Measurements from ENCODE around the gene ITIH3. TPM values are rescaled to one million over a fixed set of nuclear protein-coding genes. Genes with fewer than 3 reads are reported as not detected.

ITIH3 gene
- total and polyA plus RNA-seq, 2 of the 8 experiments (the other 6 are each of a cell fraction or from before 2014, with no cell fraction given) = not detected

DNA sequence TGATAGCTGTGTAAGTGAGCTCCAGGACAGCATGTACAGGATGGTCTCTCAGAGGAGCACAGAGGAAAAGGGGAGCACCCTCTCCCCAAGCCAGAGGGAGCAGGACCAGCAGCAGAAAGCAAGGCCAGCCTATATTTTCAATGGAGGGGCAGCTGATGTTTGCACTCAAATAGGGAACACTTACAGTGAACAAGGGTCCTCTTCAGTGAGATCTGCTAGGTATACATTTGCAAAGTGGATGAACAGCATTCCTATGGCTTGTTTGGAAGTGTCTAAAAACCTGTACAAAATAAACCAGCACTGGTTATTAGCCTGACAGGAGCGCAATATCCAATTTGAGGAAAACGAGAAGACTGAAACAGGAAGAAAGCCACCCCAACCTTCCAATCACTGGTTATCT lies 57.8 kb downstream of the ITIH3 start:
- ChIA-PET POLR2A (ENCODE audit: partially characterized antibody) (no interaction called here), CTCF (ENCODE audit: partially characterized antibody) (interaction anchor here (0.7 to 2.9 kb wide), 19 partner anchors 9 to 343 kb away, joined by 3 to 20 read pairs (median 5); no protein-coding TSS in a partner anchor)
- 80% methylated on average over 2 of the region's 2 CpGs; no CpG with 5 or more reads in 1 of the 2 experiments for WGBS, 2 experiments (ENCODE audit: extremely low coverage in 1 of 2, insufficient coverage in 1 of 2, insufficient read length in 1 of 2, insufficient replicate concordance in 2 of 2, low coverage in 1 of 2, low lambda C conversion rate in 2 of 2, missing lambda C conversion rate in 1 of 2)
- TF ChIP-seq CBX8 (IDR thresholded peaks at IDR 0.05; ENCODE audit: borderline replicate concordance, low read depth, low read length) (no peak), MAFK (IDR thresholded peaks at IDR 0.05; ENCODE audit: low read depth, low read length) (no peak)

More for the DNA sequence above, 57.8 kb downstream of the ITIH3 start:
- no peaks in the 10 kb centered on the region for H3K27me3 ChIP-seq (replicated peaks in 1 of 4; ENCODE audit: control insufficient read depth in 3 of 4, extremely low read depth in 1 of 4, insufficient read depth in 3 of 4, low read length in 3 of 4)
- H2BK12ac ChIP-seq (ENCODE audit: low read depth, low read length) = no peak overlapping the region
- H2AK5ac ChIP-seq (ENCODE audit: low read depth, low read length) = no peak overlapping the region
- FAIRE-seq (no peak), DNase-seq (ENCODE audit: low read depth in 1 of 2, low spot score in 2 of 2) (no peak)
- no peak overlapping the region for H3K4ac ChIP-seq (replicated peaks; ENCODE audit: insufficient read length, low read depth, low read length)
- H4K91ac ChIP-seq (replicated peaks; ENCODE audit: insufficient read length, low read length) = no peak overlapping the region
- H3K79me1 ChIP-seq (ENCODE audit: low read depth, low read length) = no peaks in the 10 kb centered on the region
- H3K36me3 ChIP-seq (ENCODE audit: control insufficient read depth in 2 of 4, insufficient read depth in 4 of 4, low read length in 3 of 4) = peaks cover 3 to 13% (median 7%) of the 10 kb centered on the region in 4 experiments; a peak in 7 of 8 replicates
- H2BK5ac ChIP-seq (ENCODE audit: low read depth, low read length) = no peak overlapping the region
- H3K4me3 ChIP-seq (ENCODE audit: extremely low read depth in 1 of 4, insufficient read depth in 2 of 4, low read depth in 3 of 4, low read length in 4 of 4) = no peak overlapping the region
- no peak overlapping the region for H3K18ac ChIP-seq (ENCODE audit: extremely low read depth, low read length)
- H3K56ac ChIP-seq (replicated peaks; ENCODE audit: insufficient read length, low read depth, low read length) = no peak overlapping the region
- H2AFZ ChIP-seq (ENCODE audit: low read length) = no peak overlapping the region
- no peak overlapping the region for H3K4me2 ChIP-seq (ENCODE audit: insufficient read depth in 1 of 2, low read depth in 2 of 2, low read length in 2 of 2)
- no peak overlapping the region for H2BK20ac ChIP-seq (ENCODE audit: low read length)
- H3K23ac ChIP-seq (ENCODE audit: insufficient read length) = no peak overlapping the region
- no peaks in the 10 kb centered on the region for H3K4me1 ChIP-seq (replicated peaks in 1 of 4; ENCODE audit: control insufficient read depth in 3 of 4, insufficient read depth in 4 of 4, low read length in 3 of 4)
- no peak overlapping the region; the same call in 1 of the 2 replicates for H4K8ac ChIP-seq (ENCODE audit: extremely low read depth, insufficient read depth, low read length)
- no peak overlapping the region for H3K27ac ChIP-seq (ENCODE audit: low read depth, low read length)
- H3K9ac ChIP-seq (replicated peaks in 1 of 4; ENCODE audit: extremely low read depth in 1 of 4, low read depth in 3 of 4, low read length in 3 of 4) = no peak overlapping the region
- H4K20me1 ChIP-seq (replicated peaks in 1 of 2; ENCODE audit: control insufficient read depth in 1 of 2, insufficient read depth in 2 of 2, low read length in 2 of 2) = peaks cover 0 to 2% of the 10 kb centered on the region in 2 experiments
- no peak overlapping the region for H2BK120ac ChIP-seq (replicated peaks; ENCODE audit: low read depth, low read length)
- H3K14ac ChIP-seq (ENCODE audit: insufficient read length) = no peak overlapping the region
- H4K5ac ChIP-seq (ENCODE audit: insufficient read length, low read depth, low read length) = no peak overlapping the region
- no peaks in the 10 kb centered on the region for H3K9me3 ChIP-seq (ENCODE audit: insufficient read depth in 2 of 2, low read depth in 1 of 2, low read length in 1 of 2)
- H3K79me2 ChIP-seq (ENCODE audit: control insufficient read depth in 1 of 2, insufficient read depth in 2 of 2, low read length in 2 of 2) = no peaks in the 10 kb centered on the region
- H2BK15ac ChIP-seq (ENCODE audit: low read length) = no peak overlapping the region
- no peaks in the 10 kb centered on the region for H3K23me2 ChIP-seq (ENCODE audit: low read depth, low read length)
